Stimulated activated CD8-positive, alpha-beta memory T cell treated with anti-CD3 and anti-CD28 coated beads, Interleukin-4, amount 100 ng/mL, for 24 hours (primary cell): Measurements from ENCODE around the gene SRP9.

ENCODE experiments used
- DNase-seq: peaks from one replicate; pipeline ENCODE4 v3.0.0-alpha.2; 2020; ENCODE audit warnings: low read depth

SRP9 gene, protein sequence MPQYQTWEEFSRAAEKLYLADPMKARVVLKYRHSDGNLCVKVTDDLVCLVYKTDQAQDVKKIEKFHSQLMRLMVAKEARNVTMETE

DNA sequence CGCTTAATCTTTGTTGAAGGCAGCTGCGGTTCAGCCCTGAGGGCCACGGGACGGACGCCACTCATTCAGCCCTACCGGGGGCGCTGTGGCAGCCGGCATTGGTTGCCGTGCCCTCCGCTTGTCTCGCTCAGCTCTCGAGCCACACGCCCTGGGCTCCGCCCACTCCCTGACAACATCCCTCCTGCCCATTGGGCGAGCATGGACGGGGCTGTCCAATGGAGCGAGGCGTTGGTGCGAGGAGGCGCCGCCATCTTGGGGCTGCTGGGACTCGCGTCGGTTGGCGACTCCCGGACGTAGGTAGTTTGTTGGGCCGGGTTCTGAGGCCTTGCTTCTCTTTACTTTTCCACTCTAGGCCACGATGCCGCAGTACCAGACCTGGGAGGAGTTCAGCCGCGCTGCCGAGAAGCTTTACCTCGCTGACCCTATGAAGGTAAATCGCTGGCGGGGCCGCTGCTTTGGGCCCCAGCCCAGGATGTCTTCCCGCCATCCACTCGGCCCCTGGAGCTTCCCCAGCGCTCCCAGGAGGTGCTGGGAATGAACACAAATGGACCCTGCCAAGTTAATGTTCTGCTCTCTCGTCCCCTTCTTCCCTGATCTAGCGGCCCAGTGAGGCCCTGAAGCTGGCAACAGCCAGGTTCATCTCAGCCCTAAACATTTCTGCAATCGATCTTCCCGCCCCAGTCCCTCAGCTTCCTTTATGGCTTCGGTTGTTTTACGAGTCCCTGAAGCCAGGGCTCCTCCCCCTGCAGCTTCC lies at the start of gene SRP9:
Gene SRP9 (plus strand): TSS at position 244 of the 754 bp plus-strand sequence. CDS start 115 bp downstream, at position 359.
- peak; percentile 97 for DNase-seq

DNA sequence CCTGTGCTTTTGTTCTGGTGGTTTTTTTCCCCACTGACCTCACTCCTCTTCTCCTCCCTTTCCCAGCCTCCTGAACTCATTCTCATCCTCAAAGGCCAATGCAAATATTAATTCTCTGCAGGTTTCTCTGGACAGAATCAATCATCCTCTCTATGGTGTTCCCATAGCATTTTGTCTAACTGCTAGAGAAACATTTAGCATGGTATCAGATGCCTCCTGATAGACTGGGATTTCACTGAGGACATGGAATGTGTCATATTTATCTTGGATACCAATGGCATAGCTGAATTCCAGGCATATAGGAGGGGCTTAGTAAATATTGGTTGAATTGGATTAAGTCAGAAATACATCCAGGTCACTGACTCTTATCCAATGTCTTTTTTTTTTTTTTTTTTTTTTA lies 46.1 kb upstream of the SRP9 start:
- DNase-seq = no peak

DNA sequence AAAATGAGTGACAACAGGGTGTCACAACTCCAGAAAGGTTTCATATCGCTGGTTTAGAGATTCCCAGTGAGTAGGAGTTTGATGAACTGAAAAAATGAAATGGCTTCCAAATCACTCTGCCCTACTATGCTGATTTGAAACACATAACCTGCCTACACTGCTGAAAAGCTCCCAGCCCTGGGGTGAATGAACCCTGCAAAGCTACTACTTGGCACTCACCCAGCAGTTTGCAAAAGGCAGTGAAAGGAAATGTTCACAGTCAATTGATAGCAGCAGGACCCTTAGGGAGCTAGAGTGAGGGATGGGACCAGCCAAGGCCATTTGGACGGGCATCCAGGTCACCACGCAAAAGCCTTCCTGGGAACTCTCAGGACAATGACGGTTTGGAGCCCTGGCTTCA lies 44.4 kb upstream of the SRP9 start:
- no peak for DNase-seq

DNA sequence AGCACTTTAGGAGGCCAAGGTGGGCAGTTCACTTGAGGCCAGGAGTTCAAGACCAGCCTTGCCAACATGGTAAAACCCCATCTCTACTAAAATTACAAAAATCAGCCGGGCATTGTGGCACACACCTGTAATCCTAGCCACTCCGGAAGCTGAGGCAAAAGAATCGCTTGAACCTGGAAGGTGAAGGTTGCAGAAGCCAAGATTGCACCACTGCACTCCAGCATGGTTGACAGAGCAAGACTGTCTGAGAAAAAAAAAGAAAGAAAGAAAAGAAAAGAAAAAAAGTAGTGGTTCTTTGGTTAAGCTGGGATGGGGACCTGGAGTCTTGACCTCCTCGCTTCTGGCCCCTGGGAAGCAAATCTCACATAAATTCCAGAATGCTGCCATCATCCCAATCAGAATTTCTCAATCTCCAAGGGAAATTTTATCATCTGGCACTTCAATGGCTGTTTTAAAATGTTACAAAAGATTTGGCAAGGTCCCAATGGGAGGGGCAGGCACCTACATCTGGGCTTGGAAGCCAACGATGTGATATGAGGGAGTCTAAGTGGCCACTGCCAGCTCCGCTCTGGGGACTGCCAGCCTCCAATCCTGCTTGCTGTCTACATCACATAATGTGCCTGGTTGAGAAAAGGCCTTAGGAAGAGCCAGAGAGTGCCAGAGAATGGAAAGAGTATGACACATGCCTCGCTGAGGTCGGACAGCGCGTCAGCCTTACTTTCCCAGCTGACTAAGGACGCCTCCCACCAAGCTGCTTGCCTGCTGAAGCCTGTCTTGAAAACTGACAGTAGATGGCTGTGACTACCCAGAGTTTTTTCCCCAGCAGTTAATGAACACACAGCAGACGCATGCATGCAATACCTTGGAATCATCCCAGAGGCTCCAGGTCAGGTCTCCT lies 42.1 kb upstream of the SRP9 start:
- no peak for DNase-seq

DNA sequence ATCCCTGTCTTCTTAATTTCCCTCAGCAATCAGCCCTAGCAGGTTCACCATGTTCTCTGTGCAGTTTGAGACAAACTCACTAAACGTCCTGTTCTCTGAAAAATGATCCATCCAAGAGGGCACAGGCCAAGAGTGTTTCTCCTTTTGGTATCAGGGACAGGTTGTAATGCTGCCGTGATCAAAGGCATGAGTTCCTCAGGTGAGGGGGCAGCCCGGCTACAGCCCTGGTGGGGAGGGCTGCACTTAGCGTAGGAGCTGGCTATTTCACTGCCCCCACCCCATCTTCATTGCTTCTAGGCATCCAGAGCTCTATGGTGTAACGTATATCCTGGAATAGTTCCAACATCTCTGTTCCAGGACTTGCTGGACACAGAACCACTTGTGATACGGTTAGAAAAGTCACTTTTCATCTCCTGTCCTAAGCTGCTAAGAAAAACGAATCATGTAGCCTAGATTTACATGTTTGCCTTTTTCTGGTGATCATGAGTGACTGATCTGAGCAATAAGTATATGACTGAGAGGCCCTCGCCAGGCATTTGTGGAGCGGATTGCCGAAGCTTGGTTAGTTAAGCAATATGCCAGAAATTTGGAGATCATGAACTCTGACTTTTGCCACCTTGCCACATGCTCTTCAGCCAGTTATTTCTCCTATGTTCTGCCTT lies 41.1 kb upstream of the SRP9 start:
- DNase-seq = no peak

DNA sequence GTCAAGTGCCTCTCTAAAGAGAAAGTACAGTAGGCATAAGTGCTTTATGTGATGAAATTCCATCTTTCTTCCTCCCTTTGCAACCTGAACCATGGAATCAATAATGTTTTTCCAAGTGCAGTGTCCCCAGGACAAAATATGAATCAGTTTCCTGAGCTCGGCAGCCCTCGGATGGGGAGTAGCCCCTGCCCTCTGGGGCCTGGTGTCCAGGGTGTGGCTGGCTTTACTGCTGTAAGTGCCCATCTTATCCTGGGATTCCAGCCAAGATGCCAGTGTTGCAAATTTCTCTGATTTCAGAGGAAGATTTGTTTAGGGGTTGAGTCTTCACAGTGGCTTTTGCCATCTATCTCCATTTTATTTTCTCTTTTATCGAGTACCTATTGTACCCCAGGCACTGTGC lies 40.5 kb upstream of the SRP9 start:
- DNase-seq = no peak

DNA sequence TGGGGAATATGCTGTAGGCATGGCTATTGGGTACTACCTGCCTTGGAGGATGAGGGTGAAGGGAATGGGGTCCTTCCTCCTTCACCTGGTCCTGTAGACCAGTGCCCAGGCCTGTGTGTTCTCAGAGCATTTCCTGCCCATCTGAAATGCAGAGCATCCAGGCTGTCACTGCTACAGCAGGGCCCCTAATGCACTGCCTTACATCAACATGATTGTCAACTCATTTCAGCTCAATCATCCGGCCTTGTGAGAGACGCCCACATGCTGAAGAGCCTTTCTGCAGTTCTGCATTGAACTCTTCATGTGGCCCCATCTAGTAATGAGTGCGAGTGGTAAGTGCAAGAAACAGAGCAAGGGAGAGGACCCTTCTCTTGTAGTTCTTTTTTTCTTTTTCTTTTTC lies 39.8 kb upstream of the SRP9 start:
- DNase-seq = no peak

DNA sequence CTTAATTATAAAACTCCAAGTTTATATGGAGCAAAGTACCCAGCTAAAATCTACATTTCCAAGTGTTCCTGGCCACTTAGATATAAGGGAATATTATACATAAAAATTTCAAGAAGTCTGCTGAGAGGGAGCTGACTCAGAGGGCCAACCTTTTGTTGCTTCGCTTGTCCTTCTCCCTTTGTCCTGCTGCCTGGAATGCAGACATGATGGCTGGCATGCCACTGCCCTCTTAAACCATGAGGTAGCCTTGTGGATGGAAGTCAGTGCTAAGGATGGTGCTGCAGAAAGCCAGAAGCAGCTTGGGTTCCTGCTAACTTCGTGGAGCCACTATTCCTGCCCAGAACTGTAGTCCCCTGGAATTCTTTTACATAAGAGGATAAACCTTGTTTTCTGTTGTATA lies 38.9 kb upstream of the SRP9 start:
- DNase-seq = no peak

DNA sequence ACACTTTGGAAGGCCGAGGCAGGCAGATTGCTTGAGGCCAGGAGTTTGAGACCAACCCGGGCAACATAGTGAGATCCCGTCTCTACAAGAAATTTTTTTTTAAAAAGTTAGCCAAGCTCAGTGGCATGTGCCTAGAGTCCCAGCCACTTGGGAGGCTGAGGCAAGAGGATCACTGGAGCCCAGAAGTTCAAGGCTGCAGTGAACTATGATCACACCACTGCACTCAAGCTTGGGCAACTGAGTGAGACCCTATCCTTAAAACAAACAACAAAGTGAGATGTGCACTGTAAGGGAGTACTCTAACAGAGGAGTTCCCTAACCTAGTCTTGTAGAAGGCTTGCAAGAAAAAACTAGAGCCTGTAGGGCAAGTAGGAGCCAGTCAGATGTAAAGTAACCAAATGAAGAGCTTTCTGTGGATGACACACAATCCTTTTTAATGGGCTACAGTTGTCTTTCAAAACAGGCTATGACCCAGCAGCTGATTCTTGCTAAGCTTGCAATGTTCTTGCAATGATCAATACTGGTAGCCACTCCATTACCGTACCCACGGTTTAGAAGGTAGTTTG lies 38.0 kb upstream of the SRP9 start:
- no peak for DNase-seq

DNA sequence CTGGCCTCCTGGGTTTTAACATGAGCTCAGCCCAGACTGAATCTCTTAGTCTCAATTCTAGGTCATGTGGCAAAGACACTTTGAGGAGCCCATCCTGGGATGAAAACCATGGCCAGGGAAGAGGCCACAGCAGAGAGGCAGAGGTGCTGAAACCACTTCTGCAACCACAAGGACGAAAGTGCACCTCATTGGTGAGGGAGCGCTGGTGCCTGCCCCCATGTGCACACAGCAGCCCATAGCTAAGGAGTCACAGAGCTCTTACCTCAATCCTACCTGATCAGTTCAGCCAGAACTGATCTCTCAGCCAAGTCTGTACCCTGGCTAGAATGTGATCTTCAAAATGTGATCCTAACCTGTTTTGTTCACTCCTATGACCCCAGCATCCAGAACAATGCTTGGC lies 32.9 kb upstream of the SRP9 start:
- no peak for DNase-seq

DNA sequence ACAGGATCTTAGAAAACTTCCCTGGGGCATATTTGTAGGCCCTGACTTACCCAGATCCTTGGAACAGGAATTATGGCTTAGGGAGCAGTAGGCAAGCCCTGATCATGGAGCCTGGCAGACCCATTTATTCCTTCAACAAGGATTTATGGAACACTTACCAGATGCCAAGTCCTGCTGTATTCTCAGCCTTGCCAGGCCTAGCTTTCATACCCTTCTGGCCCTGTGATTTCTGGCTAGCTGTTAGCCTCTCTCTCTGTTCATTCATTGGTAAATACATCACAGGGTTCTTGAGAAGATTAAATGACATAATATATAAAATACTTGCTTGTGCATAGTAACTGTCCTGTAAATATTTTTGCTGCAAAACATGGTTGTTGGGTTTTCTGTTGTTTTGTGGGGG lies 32.4 kb upstream of the SRP9 start:
- DNase-seq = no peak

DNA sequence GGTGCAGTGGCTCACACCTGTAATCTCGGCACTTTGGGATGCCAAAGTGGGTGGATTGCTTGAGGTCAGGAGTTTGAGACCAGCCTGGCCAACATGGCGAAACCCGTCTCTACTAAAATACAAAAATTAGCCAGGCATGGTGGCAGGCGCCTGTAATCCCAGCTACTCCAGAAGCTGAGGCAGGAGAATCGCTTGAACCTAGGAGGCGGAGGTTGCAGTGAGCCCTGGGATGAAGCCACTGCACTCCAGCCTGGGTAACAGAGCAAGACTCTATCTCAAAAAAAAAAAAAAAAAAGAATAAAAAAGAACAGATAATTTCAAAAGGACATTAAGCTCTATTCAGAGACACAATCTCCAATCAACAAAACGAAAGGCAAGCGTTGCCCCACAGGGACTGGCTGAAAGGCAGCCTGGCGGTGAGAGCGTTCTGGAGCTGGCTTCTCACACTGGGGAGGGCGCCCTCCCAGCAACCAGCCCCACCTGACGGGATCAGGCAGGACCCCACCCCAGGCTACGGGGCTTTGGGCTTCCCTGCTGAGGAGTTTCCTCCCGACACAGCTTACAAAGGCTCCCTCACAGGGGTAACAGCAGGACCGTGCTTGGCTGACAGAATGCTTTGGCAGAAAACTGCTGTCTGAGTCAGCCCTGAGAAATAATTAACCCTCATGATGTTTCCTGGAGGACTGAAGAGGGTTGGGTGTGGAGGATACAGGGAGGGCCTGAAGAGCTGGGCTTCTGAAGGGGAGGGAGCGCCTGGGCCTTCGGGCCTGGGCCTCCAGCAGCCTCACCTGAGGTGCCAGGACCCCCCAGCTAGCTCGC lies 31.1 kb upstream of the SRP9 start:
- DNase-seq = no peak

DNA sequence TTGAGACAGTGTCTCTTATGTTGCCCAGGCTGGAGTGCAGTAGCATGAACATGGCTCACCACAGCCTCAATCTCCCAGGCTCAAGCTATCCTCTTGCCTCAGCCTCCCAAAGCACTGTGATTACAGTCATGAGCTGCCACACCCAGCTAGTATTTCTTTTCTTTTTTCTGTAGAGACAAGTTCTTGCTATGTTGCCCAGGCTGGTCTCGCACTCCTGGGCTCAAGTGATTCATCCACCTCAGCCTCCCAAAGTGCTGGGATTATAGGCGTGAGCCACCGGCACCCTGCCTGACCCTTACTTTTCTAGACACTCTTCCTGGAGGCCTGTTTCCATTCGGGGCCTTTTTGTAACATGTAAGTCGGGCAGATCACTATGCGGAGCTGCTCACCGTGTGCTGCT lies 30.1 kb upstream of the SRP9 start:
- no peak for DNase-seq

DNA sequence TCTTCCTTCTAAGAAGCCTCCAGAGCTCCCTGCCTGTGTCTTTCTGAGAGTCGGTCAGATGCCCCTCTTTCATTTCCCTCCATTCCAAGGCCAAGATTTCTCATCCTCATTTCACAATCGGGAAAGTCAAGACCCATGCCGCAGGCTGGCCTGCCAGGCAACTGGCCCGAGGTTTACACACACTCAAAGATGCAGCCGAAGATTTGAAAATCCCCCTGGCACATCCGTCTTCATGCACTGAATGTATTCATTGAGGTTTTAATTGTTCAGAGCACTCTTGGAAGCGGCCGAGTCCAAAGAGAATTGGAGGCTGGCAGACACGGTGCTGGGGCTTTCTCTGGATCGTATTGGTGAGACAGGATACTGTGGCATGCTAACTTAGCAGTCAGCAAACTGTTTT lies 29.1 kb upstream of the SRP9 start:
- DNase-seq = no peak

DNA sequence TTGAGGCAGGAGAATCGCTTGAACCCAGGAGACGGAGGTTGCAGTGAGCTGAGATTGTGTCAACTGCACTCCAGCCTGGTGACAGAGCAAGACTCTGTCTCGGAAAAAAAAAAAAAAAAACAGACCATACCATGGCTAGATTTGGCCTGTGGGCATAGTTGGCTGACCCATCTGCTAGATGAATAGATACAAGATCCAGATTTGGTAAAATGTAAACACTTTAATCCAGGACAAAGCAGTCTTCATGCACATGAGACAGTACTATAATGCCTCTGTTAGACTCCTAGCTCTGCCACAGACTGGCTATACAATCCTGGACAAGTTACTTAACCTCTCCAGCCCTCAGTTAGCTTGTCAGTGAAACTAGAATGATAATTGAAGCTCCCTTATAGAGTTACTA lies 27.9 kb upstream of the SRP9 start:
- DNase-seq = no peak

DNA sequence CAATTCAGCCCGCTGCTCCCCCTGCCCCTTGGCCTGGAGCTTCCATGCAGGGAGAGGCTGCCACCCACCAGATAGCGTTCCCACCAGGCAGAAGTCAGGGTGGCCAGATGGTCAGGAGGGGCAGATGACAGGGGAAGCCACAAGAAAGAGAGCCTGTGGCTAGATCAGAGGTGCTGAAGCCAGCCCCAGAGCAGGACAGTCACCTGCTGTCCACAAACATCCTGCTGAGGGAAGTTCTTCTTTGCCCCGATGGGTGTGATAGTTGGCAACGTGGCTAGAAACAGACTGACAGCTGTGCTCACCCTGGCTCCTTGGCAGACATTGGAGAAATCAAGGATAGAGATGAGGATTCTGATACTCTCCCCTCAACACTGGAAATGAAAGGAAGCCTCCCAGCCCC lies 27.2 kb upstream of the SRP9 start:
- DNase-seq = no peak

DNA sequence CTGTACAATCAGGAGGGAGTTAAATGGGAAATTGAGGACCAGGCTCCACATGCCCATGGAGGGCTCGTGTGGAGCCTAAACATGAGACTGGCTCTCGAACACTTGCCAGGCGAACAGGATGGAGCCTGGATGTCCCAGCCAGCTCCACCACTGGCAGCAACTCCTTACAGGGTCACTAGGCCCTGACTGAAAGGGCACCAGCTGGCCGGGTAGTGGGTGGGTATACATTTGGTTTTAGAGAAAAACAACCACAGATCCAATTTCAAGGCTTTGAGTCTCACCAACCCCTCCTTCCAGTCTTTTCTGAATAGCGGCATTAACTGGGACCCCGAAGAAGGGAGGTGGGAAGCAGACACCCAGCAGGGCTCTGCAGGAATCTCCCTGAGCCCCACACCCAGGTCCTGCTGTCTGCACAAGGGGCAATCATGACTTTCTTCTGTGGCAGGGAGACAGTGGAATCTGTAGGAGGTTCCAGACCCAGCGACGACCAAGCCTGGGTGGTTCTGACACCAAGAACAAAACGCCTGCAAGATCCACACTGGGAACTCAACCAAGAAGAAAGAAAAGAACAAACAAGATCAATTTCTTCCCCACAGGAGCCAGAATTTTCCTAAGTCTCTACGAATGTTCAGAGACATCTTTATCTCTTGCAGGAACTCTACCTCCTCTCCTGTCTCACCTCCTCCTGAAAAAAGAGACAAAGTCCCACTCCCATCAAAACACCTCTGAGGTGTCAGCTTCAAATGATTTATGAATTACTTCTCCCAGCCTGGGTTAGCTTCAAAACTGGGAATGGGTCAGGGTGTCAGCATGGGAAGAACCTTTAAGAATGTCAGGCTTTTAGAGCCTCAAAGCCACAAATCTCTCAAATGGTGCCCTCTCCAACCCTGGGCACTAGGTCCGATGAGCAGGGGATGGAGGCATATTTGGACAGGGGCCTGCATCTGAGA lies 26.5 kb upstream of the SRP9 start:
- DNase-seq = no peak

DNA sequence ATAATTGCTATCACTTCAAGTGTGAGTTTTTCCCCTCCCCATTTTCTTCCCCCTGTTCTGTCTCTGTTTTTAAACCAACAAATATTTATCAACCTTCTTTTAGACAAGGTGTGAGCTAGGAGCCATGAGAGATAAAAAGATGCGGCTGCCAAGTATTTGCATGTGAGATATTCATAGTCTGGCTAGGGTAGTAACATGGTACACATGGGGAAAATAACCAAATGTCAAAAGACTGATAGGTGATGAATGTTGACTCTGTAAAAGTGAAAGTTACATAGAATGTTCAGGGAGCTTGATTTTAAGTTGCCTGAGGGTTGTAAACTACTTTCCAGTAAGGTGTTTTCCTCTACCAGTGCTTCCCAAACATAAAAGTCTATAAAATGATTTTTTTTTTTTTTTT lies 25.4 kb upstream of the SRP9 start:
- DNase-seq = no peak

DNA sequence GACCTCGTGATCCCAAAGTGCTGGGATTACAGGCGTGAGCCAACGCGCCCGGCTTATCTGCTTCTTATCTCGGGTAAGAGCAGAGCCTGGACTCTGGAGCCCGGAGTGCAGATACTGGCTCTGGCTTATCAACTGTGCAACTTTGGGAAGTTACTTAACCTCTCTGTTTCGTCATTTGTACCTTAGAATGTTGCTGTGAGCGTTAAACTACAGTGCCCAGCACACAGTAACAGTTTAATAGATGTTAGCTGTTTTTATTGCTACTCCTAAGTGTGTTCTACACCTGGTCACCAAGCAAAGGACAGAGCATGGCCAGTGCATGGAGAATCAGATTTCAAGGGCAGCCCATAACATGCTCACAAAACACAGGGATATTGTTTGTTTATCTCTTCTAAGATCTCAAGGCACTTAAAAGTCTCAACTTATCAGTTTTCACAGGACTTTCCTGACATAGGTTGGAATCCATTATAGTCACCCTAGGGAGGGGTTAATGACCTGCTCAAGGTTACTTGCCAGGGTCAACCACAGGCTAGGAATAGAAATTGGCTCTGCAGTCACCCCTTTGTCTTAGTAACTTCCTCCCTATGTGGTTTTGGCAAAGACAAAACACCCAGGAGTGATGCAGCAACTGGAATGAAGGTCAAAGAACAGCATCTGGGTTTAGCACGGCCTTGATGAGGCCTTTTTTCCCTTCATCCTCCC lies 22.5 kb upstream of the SRP9 start:
- no peak for DNase-seq
